ENCODE results near the gene MFSD2A.
"Not testable (repeated sequence)": the region's sequence is repeated elsewhere in the genome, so short reads cannot be mapped to it uniquely, and the experiment has no call there.

MFSD2A gene

GRCh38 chr1:39969531-39970270, 14.8 kb downstream of the MFSD2A start:
- DNase-seq: no peak

- no peak for DNase-seq
Observed at GRCh38 chr1:39970274-39970673, 15.3 kb downstream of the MFSD2A start.

GRCh38 chr1:39971138-39971537, 16.2 kb downstream of the MFSD2A start:
- no peak for DNase-seq

GRCh38 chr1:39973503-39974135, 18.7 kb downstream of the MFSD2A start:
- DNase-seq: peak; percentile 34

GRCh38 chr1:39976732-39977131, 21.8 kb downstream of the MFSD2A start:
- DNase-seq: no peak

GRCh38 chr1:39977202-39977601, 22.3 kb downstream of the MFSD2A start:
- no peak for DNase-seq

GRCh38 chr1:39979654-39980053, 24.7 kb downstream of the MFSD2A start:
- no peak for DNase-seq

- no peak for DNase-seq
Observed at GRCh38 chr1:39980555-39981313, 25.8 kb downstream of the MFSD2A start.

- DNase-seq: no peak
Observed at GRCh38 chr1:39981385-39981784, 26.4 kb downstream of the MFSD2A start.

GRCh38 chr1:39981945-39982344, 27.0 kb downstream of the MFSD2A start:
- DNase-seq: no peak

- DNase-seq: not testable (repeated sequence)
Observed at GRCh38 chr1:39984480-39984879, 29.5 kb downstream of the MFSD2A start.

GRCh38 chr1:39984951-39985350, 30.0 kb downstream of the MFSD2A start:
- DNase-seq: no peak

- peak; percentile 69 for DNase-seq
Observed at GRCh38 chr1:39987869-39988268, 32.9 kb downstream of the MFSD2A start.

- DNase-seq: no peak
Observed at GRCh38 chr1:39988618-39989343, 33.8 kb downstream of the MFSD2A start.

GRCh38 chr1:39990428-39990827, 35.5 kb downstream of the MFSD2A start:
- no peak for DNase-seq

- DNase-seq: no peak
Observed at GRCh38 chr1:39992234-39992633, 37.3 kb downstream of the MFSD2A start.

- no peak for DNase-seq
Observed at GRCh38 chr1:39992888-39993287, 37.9 kb downstream of the MFSD2A start.

GRCh38 chr1:39995973-39996393, 41.0 kb downstream of the MFSD2A start:
- peak; percentile 51 for DNase-seq

- DNase-seq: no peak
Observed at GRCh38 chr1:39996396-39997004, 41.6 kb downstream of the MFSD2A start.

GRCh38 chr1:40001456-40001855, 46.5 kb downstream of the MFSD2A start:
- no peak for DNase-seq

- no peak for DNase-seq
Observed at GRCh38 chr1:40003156-40004093, 48.5 kb downstream of the MFSD2A start.

- peak; percentile 64 for DNase-seq
Observed at GRCh38 chr1:40004857-40005256, 49.9 kb downstream of the MFSD2A start.
